CD14-positive monocyte (primary cell): Measurements from ENCODE around the gene CATSPER4. TPM values are rescaled to one million over a fixed set of nuclear protein-coding genes. Genes with fewer than 3 reads are reported as not detected.

Experiments used
- DNase-seq, 3 donors: peaks; one replicate each; pipeline ENCODE4 v3.0.0-alpha.2; 2011 to 2022
- H2AFZ ChIP-seq: 2 replicates; pipeline ENCODE4 v1.6.0; 2012; ENCODE audit warnings: mild to moderate bottlenecking, low read depth, low read length, inconsistent platforms; ENCODE audit not compliant: insufficient read depth, poor library complexity, severe bottlenecking
- H3K27ac ChIP-seq, 2 donors: 1 replicate in 1 of 2; 2 replicates in 1 of 2; pipeline ENCODE4 v1.5.1; 2012 to 2013; ENCODE audit warnings: low read length in 2 of 2, control low read depth in 1 of 2, inconsistent platforms in 1 of 2, low read depth in 1 of 2, mild to moderate bottlenecking in 1 of 2
- H3K27me3 ChIP-seq, 2 donors: one replicate each; pipeline versions ENCODE4 v1.6.0 to v1.6.1; 2011 to 2013; ENCODE audit warnings: low read length in 2 of 2; ENCODE audit not compliant: control insufficient read depth in 2 of 2, insufficient read depth in 2 of 2
- H3K36me3 ChIP-seq, 2 donors: replicated peaks in 1 of 2; 1 replicate in 1 of 2; 2 replicates in 1 of 2; pipeline versions ENCODE4 v1.5.1 to v1.6.1; 2012 to 2013; ENCODE audit warnings: low read length in 2 of 2, control low read depth in 1 of 2, inconsistent platforms in 1 of 2, mild to moderate bottlenecking in 1 of 2; ENCODE audit not compliant: insufficient read depth in 2 of 2, control insufficient read depth in 1 of 2
- H3K4me1 ChIP-seq, 2 donors: 1 replicate in 1 of 2; 2 replicates in 1 of 2; pipeline versions ENCODE4 v1.5.1 to v1.6.1; 2012 to 2013; ENCODE audit warnings: low read length in 2 of 2, control low read depth in 1 of 2, inconsistent platforms in 1 of 2, mild to moderate bottlenecking in 1 of 2, moderate library complexity in 1 of 2; ENCODE audit not compliant: insufficient read depth in 2 of 2, control insufficient read depth in 1 of 2
- H3K4me2 ChIP-seq: replicated peaks from 2 replicates; pipeline ENCODE3; 2012; ENCODE audit warnings: low read length, moderate library complexity, mild to moderate bottlenecking; ENCODE audit not compliant: poor library complexity, severe bottlenecking; ENCODE audit errors: extremely low read depth
- H3K4me3 ChIP-seq, 3 experiments: fragments of 200-600 bp in 1 of 3; sonication (generic) in 1 of 3; replicated peaks in 1 of 3; 1 replicate in 2 of 3; 2 replicates in 1 of 3; pipeline ENCODE4 v1.5.1; 2011 to 2013; ENCODE audit warnings: low read length in 3 of 3, mild to moderate bottlenecking in 3 of 3, control low read depth in 2 of 3, low read depth in 2 of 3, inconsistent platforms in 1 of 3, moderate library complexity in 1 of 3
- H3K79me2 ChIP-seq: 2 replicates; pipeline ENCODE4 v1.6.0; 2012; ENCODE audit warnings: mild to moderate bottlenecking, control low read depth, inconsistent platforms, low read length, moderate library complexity; ENCODE audit not compliant: insufficient read depth
- H3K9ac ChIP-seq: 2 replicates; pipeline ENCODE4 v1.6.0; 2017; ENCODE audit warnings: low read length, mild to moderate bottlenecking; ENCODE audit not compliant: insufficient read depth, poor library complexity, severe bottlenecking
- H3K9me3 ChIP-seq, 2 donors: replicated peaks in 1 of 2; 1 replicate in 1 of 2; 2 replicates in 1 of 2; pipeline versions ENCODE4 v1.5.1 to v1.6.1; 2012 to 2013; ENCODE audit warnings: low read length in 2 of 2, control low read depth in 1 of 2; ENCODE audit not compliant: control insufficient read depth in 1 of 2, insufficient read depth in 1 of 2
- H4K20me1 ChIP-seq: 2 replicates; pipeline ENCODE4 v1.6.0; 2012; ENCODE audit warnings: mild to moderate bottlenecking, low read length, control low read depth, moderate library complexity; ENCODE audit not compliant: insufficient read depth
- H3K27ac Mint-ChIP-seq, 7 donors: one replicate each; pipeline ENCODE4 v1.8.0; 2020; ENCODE audit warnings: mild to moderate bottlenecking in 7 of 7, mixed read lengths in 7 of 7, moderate library complexity in 6 of 7, inconsistent platforms in 2 of 7
- H3K27me3 Mint-ChIP-seq, 3 donors: one replicate each; pipeline ENCODE4 v1.8.0; 2021 to 2022; ENCODE audit warnings: low read depth in 3 of 3, mild to moderate bottlenecking in 3 of 3, mixed read lengths in 3 of 3, moderate library complexity in 3 of 3, inconsistent platforms in 1 of 3
- H3K36me3 Mint-ChIP-seq, 2 donors: one replicate each; pipeline ENCODE4 v1.8.0; 2020; ENCODE audit warnings: mixed read lengths in 2 of 2, inconsistent platforms in 1 of 2, mild to moderate bottlenecking in 1 of 2
- H3K4me1 Mint-ChIP-seq: one replicate; pipeline ENCODE4 v1.8.0; 2020; ENCODE audit warnings: mild to moderate bottlenecking, mixed read lengths
- H3K4me3 Mint-ChIP-seq, 2 donors: one replicate each; pipeline ENCODE4 v1.8.0; 2020; ENCODE audit warnings: mild to moderate bottlenecking in 2 of 2, mixed read lengths in 2 of 2, moderate library complexity in 1 of 2
- H3K9me3 Mint-ChIP-seq, 7 donors: one replicate each; pipeline ENCODE4 v1.8.0; 2020 to 2022; ENCODE audit warnings: mixed read lengths in 7 of 7, mild to moderate bottlenecking in 6 of 7, moderate library complexity in 6 of 7, inconsistent platforms in 2 of 7
- WGBS: methylation state at CpG from one replicate; pipeline ENCODE4 v1.1.5; 2013; ENCODE audit warnings: missing lambda C conversion rate; ENCODE audit not compliant: insufficient coverage; 5-methylcytosine and 5-hydroxymethylcytosine counted together
- intact Hi-C, 2 donors: fragments of 100-400 bp; cut with micrococcal nuclease; formaldehyde crosslinking; loops; one replicate each; pipeline versions ENCODE4 v1.15.0 to v1.15.1; 2023
- polyA plus RNA-seq, 3 donors: library from polyadenylated mRNA; depleted of rRNA in 1 of 3; unstranded in 2 of 3; stranded (reverse) in 1 of 3; fragments of 300-500 nt in 2 of 3; fragments of >200 nt in 1 of 3; fragmentation: Illumina TruSeq in 2 of 3; gene quantifications; 1 replicate in 2 of 3; 2 replicates in 1 of 3; pipeline ENCODE4 v1.2.3, GENCODE V29; 2012 to 2021
- TF ChIP-seq, protein P1 (sequence below): fragments of 200-600 bp; IDR thresholded peaks from one replicate; pipeline ENCODE4 v1.8.0; 2022; ENCODE audit warnings: antibody characterized with exemption, mild to moderate bottlenecking

CATSPER4 gene
- polyA plus RNA-seq, 3 donors = not detected

DNA sequence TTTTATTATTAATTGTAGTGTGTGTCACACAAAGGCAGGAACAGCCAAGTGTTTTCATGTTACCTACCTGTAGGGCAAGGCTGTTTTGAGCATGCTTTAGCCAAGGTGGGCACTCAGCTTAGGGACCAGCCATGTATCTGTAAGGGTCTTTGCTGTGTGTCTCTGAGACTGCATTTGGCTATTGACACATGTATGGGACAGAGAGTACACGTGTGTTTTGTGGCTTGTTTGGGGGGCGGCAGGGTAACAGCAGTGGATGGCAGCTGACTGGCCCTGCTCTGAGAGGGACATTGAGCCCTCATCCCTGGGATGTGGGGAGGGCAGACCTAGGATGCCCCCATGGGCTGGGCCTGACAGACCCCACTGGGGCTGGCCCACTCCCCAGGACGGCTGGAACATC lies 6.9 kb downstream of the CATSPER4 start:
- Histone ChIP-seq H3K4me1 (no peaks in the 10 kb centered on the region), H4K20me1 (no peaks in the 10 kb centered on the region), H3K4me3 (no peak overlapping the region), H2AFZ (no peak overlapping the region), H3K9ac (no peak overlapping the region), H3K4me2 (no peak overlapping the region), H3K79me2 (no peaks in the 10 kb centered on the region), H3K36me3 (no peaks in the 10 kb centered on the region), H3K9me3 (no peaks in the 10 kb centered on the region), H3K27ac (no peak overlapping the region), H3K27me3 (no peaks in the 10 kb centered on the region)
- H3K27ac Mint-ChIP-seq = no peak overlapping the region
- no peak for DNase-seq
- H3K4me3 Mint-ChIP-seq = no peak overlapping the region
- intact Hi-C loops = no loop called here
- TF ChIP-seq, protein P1, sequence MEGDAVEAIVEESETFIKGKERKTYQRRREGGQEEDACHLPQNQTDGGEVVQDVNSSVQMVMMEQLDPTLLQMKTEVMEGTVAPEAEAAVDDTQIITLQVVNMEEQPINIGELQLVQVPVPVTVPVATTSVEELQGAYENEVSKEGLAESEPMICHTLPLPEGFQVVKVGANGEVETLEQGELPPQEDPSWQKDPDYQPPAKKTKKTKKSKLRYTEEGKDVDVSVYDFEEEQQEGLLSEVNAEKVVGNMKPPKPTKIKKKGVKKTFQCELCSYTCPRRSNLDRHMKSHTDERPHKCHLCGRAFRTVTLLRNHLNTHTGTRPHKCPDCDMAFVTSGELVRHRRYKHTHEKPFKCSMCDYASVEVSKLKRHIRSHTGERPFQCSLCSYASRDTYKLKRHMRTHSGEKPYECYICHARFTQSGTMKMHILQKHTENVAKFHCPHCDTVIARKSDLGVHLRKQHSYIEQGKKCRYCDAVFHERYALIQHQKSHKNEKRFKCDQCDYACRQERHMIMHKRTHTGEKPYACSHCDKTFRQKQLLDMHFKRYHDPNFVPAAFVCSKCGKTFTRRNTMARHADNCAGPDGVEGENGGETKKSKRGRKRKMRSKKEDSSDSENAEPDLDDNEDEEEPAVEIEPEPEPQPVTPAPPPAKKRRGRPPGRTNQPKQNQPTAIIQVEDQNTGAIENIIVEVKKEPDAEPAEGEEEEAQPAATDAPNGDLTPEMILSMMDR = no peak
- peaks cover 13% of the 10 kb centered on the region for H3K4me1 Mint-ChIP-seq
- no peaks in the 10 kb centered on the region for H3K36me3 Mint-ChIP-seq
- H3K27me3 Mint-ChIP-seq = peaks cover 6 to 14% (median 12%) of the 10 kb centered on the region in 3 donors
- WGBS = 100% methylated on average over 2 of the region's 3 CpGs
- H3K9me3 Mint-ChIP-seq = no peaks in the 10 kb centered on the region

DNA sequence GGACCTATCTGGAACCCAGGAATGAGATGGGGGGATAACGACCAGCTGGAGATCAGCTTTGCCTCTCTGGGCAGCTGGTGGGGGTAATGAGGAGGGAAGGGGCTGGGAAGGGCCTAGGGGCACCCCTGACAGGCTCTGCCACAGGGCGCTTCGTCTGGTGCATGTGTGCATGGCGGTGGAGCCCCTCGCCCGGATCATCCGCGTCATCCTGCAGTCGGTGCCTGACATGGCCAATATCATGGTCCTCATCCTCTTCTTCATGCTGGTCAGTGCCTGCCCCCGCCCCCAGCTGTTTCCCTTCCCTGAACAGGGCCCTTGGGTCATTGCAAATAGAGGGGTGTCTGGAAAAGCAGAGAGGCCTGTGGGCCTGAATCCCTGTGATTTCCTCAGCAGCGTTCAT lies 7.4 kb downstream of the CATSPER4 start:
- no peak for DNase-seq
- Mint-ChIP-seq H3K4me3 (no peak overlapping the region), H3K27me3 (peaks cover 11 to 15% (median 14%) of the 10 kb centered on the region in 3 donors), H3K27ac (no peak overlapping the region), H3K4me1 (peaks cover 13% of the 10 kb centered on the region), H3K9me3 (no peaks in the 10 kb centered on the region), H3K36me3 (no peaks in the 10 kb centered on the region)
- TF ChIP-seq, protein P1 = no peak
- no peak overlapping the region for H2AFZ ChIP-seq
- H3K36me3 ChIP-seq = no peaks in the 10 kb centered on the region
- H3K79me2 ChIP-seq = no peaks in the 10 kb centered on the region
- no peak overlapping the region for H3K27ac ChIP-seq
- no peak overlapping the region for H3K4me3 ChIP-seq
- intact Hi-C loops = no loop called here
- H3K9me3 ChIP-seq = no peaks in the 10 kb centered on the region
- H3K27me3 ChIP-seq = no peaks in the 10 kb centered on the region
- no peaks in the 10 kb centered on the region for H3K4me1 ChIP-seq
- 94% methylated on average over 11 of the region's 11 CpGs for WGBS
- no peaks in the 10 kb centered on the region for H4K20me1 ChIP-seq
- H3K9ac ChIP-seq = no peak overlapping the region
- H3K4me2 ChIP-seq = no peak overlapping the region
